Measurements from ENCODE around the gene CLRN2.

DNA sequence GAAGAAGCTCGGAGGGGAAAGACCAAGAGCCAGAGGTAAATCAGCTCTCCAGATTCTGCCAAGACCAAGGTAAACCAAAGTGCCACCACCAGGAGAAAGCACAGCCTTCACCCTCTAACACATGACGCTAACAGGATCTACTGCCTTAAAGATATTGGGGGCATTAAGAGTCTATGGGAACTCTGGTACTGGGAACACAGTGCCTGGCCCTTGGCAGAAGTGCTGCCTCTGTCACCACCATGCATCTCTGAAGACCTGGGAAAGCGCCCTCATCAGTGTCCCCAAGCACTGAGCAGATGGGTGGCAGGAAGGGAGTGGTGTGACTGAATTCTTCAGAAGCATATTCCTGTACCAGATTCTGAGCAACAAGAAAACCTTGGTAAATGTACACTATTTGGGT is 4.4 kb upstream of the CLRN2 start:
- TF ChIP-seq, protein P1, sequence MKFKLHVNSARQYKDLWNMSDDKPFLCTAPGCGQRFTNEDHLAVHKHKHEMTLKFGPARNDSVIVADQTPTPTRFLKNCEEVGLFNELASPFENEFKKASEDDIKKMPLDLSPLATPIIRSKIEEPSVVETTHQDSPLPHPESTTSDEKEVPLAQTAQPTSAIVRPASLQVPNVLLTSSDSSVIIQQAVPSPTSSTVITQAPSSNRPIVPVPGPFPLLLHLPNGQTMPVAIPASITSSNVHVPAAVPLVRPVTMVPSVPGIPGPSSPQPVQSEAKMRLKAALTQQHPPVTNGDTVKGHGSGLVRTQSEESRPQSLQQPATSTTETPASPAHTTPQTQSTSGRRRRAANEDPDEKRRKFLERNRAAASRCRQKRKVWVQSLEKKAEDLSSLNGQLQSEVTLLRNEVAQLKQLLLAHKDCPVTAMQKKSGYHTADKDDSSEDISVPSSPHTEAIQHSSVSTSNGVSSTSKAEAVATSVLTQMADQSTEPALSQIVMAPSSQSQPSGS (tag by site-specific recombination; IDR thresholded peaks at IDR 0.05; ENCODE audit: low read depth) = no peak
- TF ChIP-seq ZNF23 (tag by site-specific recombination; IDR thresholded peaks at IDR 0.05; ENCODE audit: borderline replicate concordance) (no peak), YY1 (tag by site-specific recombination; IDR thresholded peaks at IDR 0.05) (no peak), TRIM28 (IDR thresholded peaks at IDR 0.05; ENCODE audit: borderline replicate concordance, low read length) (no peak), IKZF3 (tag by site-specific recombination; IDR thresholded peaks at IDR 0.05) (no peak), ZNF501 (tag by site-specific recombination; IDR thresholded peaks at IDR 0.05) (no peak), ZNF274 (IDR thresholded peaks at IDR 0.05; ENCODE audit: low read length) (no peak), ZNF274 (tag by site-specific recombination; IDR thresholded peaks at IDR 0.05; ENCODE audit: borderline replicate concordance) (no peak), KLF16 (tag by site-specific recombination; IDR thresholded peaks at IDR 0.05) (no peak)
- TF ChIP-seq, protein P2, sequence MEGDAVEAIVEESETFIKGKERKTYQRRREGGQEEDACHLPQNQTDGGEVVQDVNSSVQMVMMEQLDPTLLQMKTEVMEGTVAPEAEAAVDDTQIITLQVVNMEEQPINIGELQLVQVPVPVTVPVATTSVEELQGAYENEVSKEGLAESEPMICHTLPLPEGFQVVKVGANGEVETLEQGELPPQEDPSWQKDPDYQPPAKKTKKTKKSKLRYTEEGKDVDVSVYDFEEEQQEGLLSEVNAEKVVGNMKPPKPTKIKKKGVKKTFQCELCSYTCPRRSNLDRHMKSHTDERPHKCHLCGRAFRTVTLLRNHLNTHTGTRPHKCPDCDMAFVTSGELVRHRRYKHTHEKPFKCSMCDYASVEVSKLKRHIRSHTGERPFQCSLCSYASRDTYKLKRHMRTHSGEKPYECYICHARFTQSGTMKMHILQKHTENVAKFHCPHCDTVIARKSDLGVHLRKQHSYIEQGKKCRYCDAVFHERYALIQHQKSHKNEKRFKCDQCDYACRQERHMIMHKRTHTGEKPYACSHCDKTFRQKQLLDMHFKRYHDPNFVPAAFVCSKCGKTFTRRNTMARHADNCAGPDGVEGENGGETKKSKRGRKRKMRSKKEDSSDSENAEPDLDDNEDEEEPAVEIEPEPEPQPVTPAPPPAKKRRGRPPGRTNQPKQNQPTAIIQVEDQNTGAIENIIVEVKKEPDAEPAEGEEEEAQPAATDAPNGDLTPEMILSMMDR (tag by site-specific recombination; IDR thresholded peaks at IDR 0.05) = no peak
- TF ChIP-seq, protein P3, sequence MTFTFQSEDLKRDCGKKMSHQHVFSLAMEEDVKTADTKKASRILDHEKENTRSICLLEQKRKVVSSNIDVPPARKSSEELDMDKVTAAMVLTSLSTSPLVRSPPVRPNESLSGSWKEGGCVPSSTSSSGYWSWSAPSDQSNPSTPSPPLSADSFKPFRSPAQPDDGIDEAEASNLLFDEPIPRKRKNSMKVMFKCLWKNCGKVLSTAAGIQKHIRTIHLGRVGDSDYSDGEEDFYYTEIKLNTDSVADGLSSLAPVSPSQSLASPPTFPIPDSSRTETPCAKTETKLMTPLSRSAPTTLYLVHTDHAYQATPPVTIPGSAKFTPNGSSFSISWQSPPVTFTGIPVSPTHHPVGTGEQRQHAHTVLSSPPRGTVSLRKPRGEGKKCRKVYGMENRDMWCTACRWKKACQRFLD (tag by site-specific recombination; IDR thresholded peaks at IDR 0.05) = no peak
- TF ChIP-seq, protein P4, sequence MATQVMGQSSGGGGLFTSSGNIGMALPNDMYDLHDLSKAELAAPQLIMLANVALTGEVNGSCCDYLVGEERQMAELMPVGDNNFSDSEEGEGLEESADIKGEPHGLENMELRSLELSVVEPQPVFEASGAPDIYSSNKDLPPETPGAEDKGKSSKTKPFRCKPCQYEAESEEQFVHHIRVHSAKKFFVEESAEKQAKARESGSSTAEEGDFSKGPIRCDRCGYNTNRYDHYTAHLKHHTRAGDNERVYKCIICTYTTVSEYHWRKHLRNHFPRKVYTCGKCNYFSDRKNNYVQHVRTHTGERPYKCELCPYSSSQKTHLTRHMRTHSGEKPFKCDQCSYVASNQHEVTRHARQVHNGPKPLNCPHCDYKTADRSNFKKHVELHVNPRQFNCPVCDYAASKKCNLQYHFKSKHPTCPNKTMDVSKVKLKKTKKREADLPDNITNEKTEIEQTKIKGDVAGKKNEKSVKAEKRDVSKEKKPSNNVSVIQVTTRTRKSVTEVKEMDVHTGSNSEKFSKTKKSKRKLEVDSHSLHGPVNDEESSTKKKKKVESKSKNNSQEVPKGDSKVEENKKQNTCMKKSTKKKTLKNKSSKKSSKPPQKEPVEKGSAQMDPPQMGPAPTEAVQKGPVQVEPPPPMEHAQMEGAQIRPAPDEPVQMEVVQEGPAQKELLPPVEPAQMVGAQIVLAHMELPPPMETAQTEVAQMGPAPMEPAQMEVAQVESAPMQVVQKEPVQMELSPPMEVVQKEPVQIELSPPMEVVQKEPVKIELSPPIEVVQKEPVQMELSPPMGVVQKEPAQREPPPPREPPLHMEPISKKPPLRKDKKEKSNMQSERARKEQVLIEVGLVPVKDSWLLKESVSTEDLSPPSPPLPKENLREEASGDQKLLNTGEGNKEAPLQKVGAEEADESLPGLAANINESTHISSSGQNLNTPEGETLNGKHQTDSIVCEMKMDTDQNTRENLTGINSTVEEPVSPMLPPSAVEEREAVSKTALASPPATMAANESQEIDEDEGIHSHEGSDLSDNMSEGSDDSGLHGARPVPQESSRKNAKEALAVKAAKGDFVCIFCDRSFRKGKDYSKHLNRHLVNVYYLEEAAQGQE (tag by site-specific recombination; IDR thresholded peaks at IDR 0.05) = no peak
- TF ChIP-seq, protein P5, sequence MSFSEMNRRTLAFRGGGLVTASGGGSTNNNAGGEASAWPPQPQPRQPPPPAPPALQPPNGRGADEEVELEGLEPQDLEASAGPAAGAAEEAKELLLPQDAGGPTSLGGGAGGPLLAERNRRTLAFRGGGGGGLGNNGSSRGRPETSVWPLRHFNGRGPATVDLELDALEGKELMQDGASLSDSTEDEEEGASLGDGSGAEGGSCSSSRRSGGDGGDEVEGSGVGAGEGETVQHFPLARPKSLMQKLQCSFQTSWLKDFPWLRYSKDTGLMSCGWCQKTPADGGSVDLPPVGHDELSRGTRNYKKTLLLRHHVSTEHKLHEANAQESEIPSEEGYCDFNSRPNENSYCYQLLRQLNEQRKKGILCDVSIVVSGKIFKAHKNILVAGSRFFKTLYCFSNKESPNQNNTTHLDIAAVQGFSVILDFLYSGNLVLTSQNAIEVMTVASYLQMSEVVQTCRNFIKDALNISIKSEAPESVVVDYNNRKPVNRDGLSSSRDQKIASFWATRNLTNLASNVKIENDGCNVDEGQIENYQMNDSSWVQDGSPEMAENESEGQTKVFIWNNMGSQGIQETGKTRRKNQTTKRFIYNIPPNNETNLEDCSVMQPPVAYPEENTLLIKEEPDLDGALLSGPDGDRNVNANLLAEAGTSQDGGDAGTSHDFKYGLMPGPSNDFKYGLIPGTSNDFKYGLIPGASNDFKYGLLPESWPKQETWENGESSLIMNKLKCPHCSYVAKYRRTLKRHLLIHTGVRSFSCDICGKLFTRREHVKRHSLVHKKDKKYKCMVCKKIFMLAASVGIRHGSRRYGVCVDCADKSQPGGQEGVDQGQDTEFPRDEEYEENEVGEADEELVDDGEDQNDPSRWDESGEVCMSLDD (tag by site-specific recombination; IDR thresholded peaks at IDR 0.05) = no peak
